ENCODE data around the gene OGFOD3.

OGFOD3 gene

GRCh38 chr17:82357394-82357793, 61.0 kb downstream of the OGFOD3 start:
- no peaks in the 10 kb centered on the region for H3K36me3 ChIP-seq (ENCODE audit: control insufficient read depth, insufficient read depth, low read length)
- H3K27me3 ChIP-seq (ENCODE audit: control insufficient read depth, insufficient read depth, low read length), result no peaks in the 10 kb centered on the region
- H3K79me2 ChIP-seq, result no peaks in the 10 kb centered on the region
- no peaks in the 10 kb centered on the region for H3K9me3 ChIP-seq (ENCODE audit: control insufficient read depth, low read length)
- no peaks in the 10 kb centered on the region for H3K4me1 ChIP-seq
- no peak overlapping the region for H3K27ac ChIP-seq
- H2AFZ ChIP-seq, result no peak overlapping the region
- H3K4me2 ChIP-seq (ENCODE audit: low read length), result no peak overlapping the region
- H3K9ac ChIP-seq, result no peak overlapping the region
- H3K4me3 ChIP-seq (ENCODE audit: low read depth, low read length), result no peak overlapping the region
- no peak for TF ChIP-seq CTCF (IDR thresholded peaks at IDR 0.05)

- no peak overlapping the region for H3K27ac ChIP-seq
- no peak overlapping the region for H3K4me3 ChIP-seq (ENCODE audit: low read depth, low read length)
- H3K4me1 ChIP-seq, result no peaks in the 10 kb centered on the region
- no peaks in the 10 kb centered on the region for H3K27me3 ChIP-seq (ENCODE audit: control insufficient read depth, insufficient read depth, low read length)
- no peaks in the 10 kb centered on the region for H3K9me3 ChIP-seq (ENCODE audit: control insufficient read depth, low read length)
- no peak for TF ChIP-seq CTCF (IDR thresholded peaks at IDR 0.05)
- H3K36me3 ChIP-seq (ENCODE audit: control insufficient read depth, insufficient read depth, low read length), result no peaks in the 10 kb centered on the region
- H3K79me2 ChIP-seq, result no peaks in the 10 kb centered on the region
- H3K4me2 ChIP-seq (ENCODE audit: low read length), result no peak overlapping the region
- H3K9ac ChIP-seq, result no peak overlapping the region
- no peak overlapping the region for H2AFZ ChIP-seq
Observed at GRCh38 chr17:82356845-82357355, 61.5 kb downstream of the OGFOD3 start.

GRCh38 chr17:82355770-82356427, 62.5 kb downstream of the OGFOD3 start:
- H2AFZ ChIP-seq, result no peak overlapping the region
- no peaks in the 10 kb centered on the region for H3K4me1 ChIP-seq

GRCh38 chr17:82354804-82355308, 63.5 kb downstream of the OGFOD3 start:
- no peaks in the 10 kb centered on the region for H3K27me3 ChIP-seq (ENCODE audit: control insufficient read depth, insufficient read depth, low read length)
- no peak overlapping the region for H3K27ac ChIP-seq
- H3K4me2 ChIP-seq (ENCODE audit: low read length), result no peak overlapping the region
- H2AFZ ChIP-seq, result no peak overlapping the region
- no peak overlapping the region for H3K4me3 ChIP-seq (ENCODE audit: low read depth, low read length)
- no peaks in the 10 kb centered on the region for H3K9me3 ChIP-seq (ENCODE audit: control insufficient read depth, low read length)
- no peaks in the 10 kb centered on the region for H3K79me2 ChIP-seq
- no peaks in the 10 kb centered on the region for H3K4me1 ChIP-seq
- TF ChIP-seq CTCF (IDR thresholded peaks at IDR 0.05), result no peak
- no peaks in the 10 kb centered on the region for H3K36me3 ChIP-seq (ENCODE audit: control insufficient read depth, insufficient read depth, low read length)
- H3K9ac ChIP-seq, result no peak overlapping the region

More at GRCh38 chr17:82355770-82356427, 62.5 kb downstream of the OGFOD3 start:
- Histone ChIP-seq H3K79me2 (no peaks in the 10 kb centered on the region), H3K4me3 (ENCODE audit: low read depth, low read length) (no peak overlapping the region), H3K36me3 (ENCODE audit: control insufficient read depth, insufficient read depth, low read length) (no peaks in the 10 kb centered on the region), H3K4me2 (ENCODE audit: low read length) (no peak overlapping the region), H3K27ac (no peak overlapping the region), H3K9me3 (ENCODE audit: control insufficient read depth, low read length) (no peaks in the 10 kb centered on the region), H3K27me3 (ENCODE audit: control insufficient read depth, insufficient read depth, low read length) (no peaks in the 10 kb centered on the region), H3K9ac (no peak overlapping the region)
- no peak for TF ChIP-seq CTCF (IDR thresholded peaks at IDR 0.05)

- H3K4me1 ChIP-seq, result no peaks in the 10 kb centered on the region
- no peaks in the 10 kb centered on the region for H3K36me3 ChIP-seq (ENCODE audit: control insufficient read depth, insufficient read depth, low read length)
- no peak overlapping the region for H3K9ac ChIP-seq
Observed at GRCh38 chr17:82353484-82353883, 64.9 kb downstream of the OGFOD3 start.

More at GRCh38 chr17:82353484-82353883, 64.9 kb downstream of the OGFOD3 start:
- no peak overlapping the region for H3K4me2 ChIP-seq (ENCODE audit: low read length)
- no peaks in the 10 kb centered on the region for H3K27me3 ChIP-seq (ENCODE audit: control insufficient read depth, insufficient read depth, low read length)
- no peak overlapping the region for H3K27ac ChIP-seq
- H3K79me2 ChIP-seq, result no peaks in the 10 kb centered on the region
- H2AFZ ChIP-seq, result no peak overlapping the region
- no peak for TF ChIP-seq CTCF (IDR thresholded peaks at IDR 0.05)
- no peaks in the 10 kb centered on the region for H3K9me3 ChIP-seq (ENCODE audit: control insufficient read depth, low read length)
- no peak overlapping the region for H3K4me3 ChIP-seq (ENCODE audit: low read depth, low read length)

Data from parathyroid adenoma (tissue), 2 donors.